A673 (cell line): ENCODE data around the gene PNMA1. TPM values are rescaled to one million over a fixed set of nuclear protein-coding genes. Genes with fewer than 3 reads are reported as not detected.

Source experiments
- BruUV-seq: library from RNA; stranded (reverse); fragments of 400-500 nt; replicated peaks from 2 replicates; lab custom pipeline; 2021; lab: Mats Ljungman, UMichigan
- CTCF ChIA-PET: fragments of 300-600 bp; sonication (Branson Sonifier 250); formaldehyde crosslinking; loops from one replicate; lab custom pipeline; 2022; ENCODE audit warnings: antibody characterized with exemption; lab: Charles Lee
- POLR2A ChIA-PET: fragments of 300-600 bp; sonication (Branson Sonifier 250); formaldehyde crosslinking; loops from one replicate; lab custom pipeline; 2022; ENCODE audit warnings: antibody characterized with exemption; ENCODE audit not compliant: low non-redundant PET; lab: Charles Lee
- DNase-seq: peaks from one replicate; pipeline ENCODE4 v3.0.0-alpha.2; 2015; ENCODE audit warnings: low spot score
- H3K27ac ChIP-seq: fragments of 200-600 bp; sonication (generic); 2 replicates; pipeline ENCODE4 v1.5.1; 2016; ENCODE audit warnings: mixed run types, low read depth, mild to moderate bottlenecking, mixed read lengths, antibody characterized with exemption, low read length; ENCODE audit not compliant: poor library complexity, severe bottlenecking
- H3K27me3 ChIP-seq: fragments of 200-600 bp; sonication (generic); replicated peaks from 2 replicates; pipeline ENCODE4 v1.6.1; 2017; ENCODE audit warnings: mixed run types, low read depth, mild to moderate bottlenecking, mixed read lengths, antibody characterized with exemption, low read length; ENCODE audit not compliant: insufficient read depth, poor library complexity
- H3K36me3 ChIP-seq: fragments of 200-600 bp; sonication (generic); 2 replicates; pipeline ENCODE4 v1.6.1; 2016; ENCODE audit warnings: mixed run types, mild to moderate bottlenecking, mixed read lengths, antibody characterized with exemption, low read length; ENCODE audit not compliant: insufficient read depth, poor library complexity, severe bottlenecking
- H3K4me1 ChIP-seq: fragments of 200-600 bp; sonication (generic); 2 replicates; pipeline ENCODE4 v1.6.1; 2017; ENCODE audit warnings: mixed run types, mild to moderate bottlenecking, mixed read lengths, antibody characterized with exemption, low read length; ENCODE audit not compliant: insufficient read depth, poor library complexity, severe bottlenecking
- H3K4me3 ChIP-seq: fragments of 200-600 bp; sonication (generic); 2 replicates; pipeline ENCODE4 v1.5.1; 2016; ENCODE audit warnings: low read depth, mixed run types, mild to moderate bottlenecking, mixed read lengths, low read length; ENCODE audit not compliant: poor library complexity, severe bottlenecking
- H3K9me3 ChIP-seq: fragments of 200-600 bp; sonication (generic); 2 replicates; pipeline ENCODE4 v1.6.1; 2016; ENCODE audit warnings: mixed run types, low read depth, mild to moderate bottlenecking, mixed read lengths, antibody characterized with exemption, low read length; ENCODE audit not compliant: poor library complexity, severe bottlenecking
- CTCF ChIP-seq: fragments of 300-800, 200-600 bp; sonication (generic); conservative IDR thresholded peaks from 2 replicates; pipeline ENCODE4 v1.5.1; 2017; ENCODE audit warnings: low read depth, mild to moderate bottlenecking, antibody characterized with exemption, low read length, moderate library complexity, mixed read lengths
- EZH2 ChIP-seq: fragments of 200-600 bp; sonication (generic); IDR thresholded peaks from 2 replicates; pipeline ENCODE4 v1.6.1; 2017; ENCODE audit warnings: borderline replicate concordance, low read depth, mild to moderate bottlenecking, mixed read lengths, antibody characterized with exemption, low read length; ENCODE audit not compliant: poor library complexity, severe bottlenecking
- intact Hi-C: fragments of 100-400 bp; cut with micrococcal nuclease; formaldehyde crosslinking; loops from one replicate; pipeline ENCODE4 v1.10.0; 2022; ENCODE audit not compliant: unreplicated experiment
- total RNA-seq: library from RNA; stranded (reverse); gene quantifications from 2 replicates; pipeline ENCODE4 v1.2.3, GENCODE V29; 2021

PNMA1 gene
- total RNA-seq, 1 experiment from 2014 or later = 51.4 TPM

- intact Hi-C loops = no loop called here
- H3K4me3 ChIP-seq = no peak overlapping the region
- no peak for DNase-seq
- no peak overlapping the region for H3K27ac ChIP-seq
- no peaks in the 10 kb centered on the region for H3K9me3 ChIP-seq
- no peaks in the 10 kb centered on the region for H3K36me3 ChIP-seq
- no peaks in the 10 kb centered on the region for H3K27me3 ChIP-seq
- BruUV-seq = no TSS peak
- POLR2A ChIA-PET = no interaction called here
- no peak for TF ChIP-seq EZH2
- peaks cover 61% of the 10 kb centered on the region for H3K4me1 ChIP-seq
- CTCF ChIA-PET = no interaction called here
These were observed 37.0 kb upstream of the PNMA1 start for GRCh38 chr14:73751157-73751691.

- Histone ChIP-seq H3K27ac (peak overlapping the region; percentile 55), H3K9me3 (no peaks in the 10 kb centered on the region), H3K4me3 (no peak overlapping the region), H3K4me1 (peaks cover 61% of the 10 kb centered on the region), H3K27me3 (no peaks in the 10 kb centered on the region), H3K36me3 (no peaks in the 10 kb centered on the region)
- DNase-seq = no peak
- no TSS peak for BruUV-seq
- intact Hi-C loops = no loop called here
- ChIA-PET CTCF (no interaction called here), POLR2A (interaction anchor here (0.7 kb wide), 1 partner anchor 9 kb away, joined by 3 read pairs; no protein-coding TSS in a partner anchor)
- TF ChIP-seq EZH2 (no peak), CTCF (no peak)
These were observed 36.3 kb upstream of the PNMA1 start for GRCh38 chr14:73750531-73750901.

- POLR2A ChIA-PET = interaction anchor here (0.7 kb wide), 1 partner anchor 10 kb away, joined by 3 read pairs; no protein-coding TSS in a partner anchor
- H3K9me3 ChIP-seq = no peaks in the 10 kb centered on the region
- H3K4me1 ChIP-seq = peaks cover 61% of the 10 kb centered on the region
- CTCF ChIA-PET = no interaction called here
- no peak for DNase-seq
- peak overlapping the region; percentile 55 for H3K27ac ChIP-seq
- TF ChIP-seq EZH2 (no peak), CTCF (no peak)
- intact Hi-C loops = no loop called here
- no TSS peak for BruUV-seq
- H3K36me3 ChIP-seq = no peaks in the 10 kb centered on the region
- no peaks in the 10 kb centered on the region for H3K27me3 ChIP-seq
- H3K4me3 ChIP-seq = no peak overlapping the region
These were observed 35.7 kb upstream of the PNMA1 start for GRCh38 chr14:73749706-73750530.
